ENCODE measurements around the gene MAP3K8.
"Not testable (repeated sequence)": the region's sequence is repeated elsewhere in the genome, so short reads cannot be mapped to it uniquely, and the experiment has no call there.

The MAP3K8 gene

DNA sequence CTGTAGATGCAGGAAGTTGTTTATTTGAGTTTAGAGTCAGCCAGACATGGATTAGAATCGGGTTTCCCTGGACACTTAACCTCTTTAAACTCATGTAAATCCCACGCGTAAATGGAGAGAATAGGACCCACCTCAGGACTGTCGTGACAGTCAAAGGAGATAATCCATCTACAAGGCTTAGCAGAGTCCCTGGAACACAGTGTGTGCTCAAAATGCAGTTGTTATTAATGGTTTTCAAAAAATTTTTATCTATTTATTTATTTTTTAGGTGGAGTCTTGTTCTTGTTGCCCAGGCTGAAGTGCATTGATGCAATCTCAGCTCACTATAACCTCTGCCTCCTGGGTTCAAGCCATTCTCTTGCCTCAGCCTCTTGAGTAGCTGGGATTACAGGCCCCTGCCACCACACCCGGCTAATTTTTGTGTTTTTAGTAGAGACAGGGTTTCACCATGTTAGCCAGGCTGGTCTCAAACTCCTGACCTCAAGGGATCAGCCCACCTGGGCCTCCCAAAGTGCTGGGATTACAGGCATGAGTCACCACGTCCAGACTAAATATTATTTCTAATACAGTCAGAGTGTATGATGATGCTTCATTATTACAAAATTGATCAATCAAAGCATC lies 10.2 kb upstream of the MAP3K8 start:
- DNase-seq: not testable (repeated sequence)

- DNase-seq: no peak
Measured at GRCh38 chr10:30425336-30426075, 8.5 kb upstream of the MAP3K8 start.

- no peak for DNase-seq
Measured at GRCh38 chr10:30430544-30431298, 3.3 kb upstream of the MAP3K8 start.

DNA sequence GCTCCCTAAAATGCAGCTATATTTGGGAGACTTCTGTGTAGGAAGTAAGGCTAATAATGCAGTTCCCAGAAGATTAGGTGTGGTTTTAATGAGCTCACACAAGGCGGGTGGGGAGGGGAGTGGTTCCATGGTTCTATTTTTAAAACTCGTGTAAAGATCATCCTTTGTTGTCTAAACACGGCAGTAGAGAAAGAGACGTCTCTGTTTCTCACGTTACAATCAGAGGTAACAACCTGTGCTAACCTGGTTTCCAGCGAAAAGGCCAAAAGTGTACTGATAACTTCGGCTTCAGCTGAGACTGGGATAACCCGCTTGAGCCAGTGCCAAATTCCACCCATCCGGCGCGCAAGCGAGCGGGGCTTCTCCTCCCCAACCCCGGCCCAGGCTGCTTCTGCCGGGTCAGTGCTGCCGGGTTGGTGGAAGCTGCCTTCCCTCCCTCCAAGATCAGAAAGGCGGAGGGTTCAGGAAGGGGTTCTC lies 2.5 kb upstream of the MAP3K8 start:
- no peak for DNase-seq

- DNase-seq: no peak
Measured at GRCh38 chr10:30432622-30433305, 1.2 kb upstream of the MAP3K8 start.

GRCh38 chr10:30433306-30433729 lies 666 bp upstream of the MAP3K8 start:
- no peak for DNase-seq

- DNase-seq: peak; percentile 39
Measured at GRCh38 chr10:30434273-30435072, 489 bp downstream of the MAP3K8 start.

DNA sequence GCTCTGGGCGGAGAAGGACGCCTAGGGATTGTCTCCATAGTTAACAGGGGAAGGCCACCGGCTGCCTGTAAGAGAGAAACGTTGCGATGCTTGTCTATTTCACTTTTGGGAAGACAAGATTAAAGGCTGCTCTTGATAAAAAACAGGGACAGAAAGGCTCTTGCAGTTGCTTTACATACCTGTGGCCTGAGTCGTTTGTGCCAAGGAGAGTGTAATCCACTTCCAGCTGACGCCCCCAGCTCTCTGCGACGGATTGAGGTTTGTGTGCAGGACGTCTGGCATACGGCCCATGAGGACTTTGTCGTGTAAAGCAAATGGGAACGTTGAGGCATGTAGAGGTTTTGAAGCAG lies 1.1 kb downstream of the MAP3K8 start:
- no peak for DNase-seq

DNA sequence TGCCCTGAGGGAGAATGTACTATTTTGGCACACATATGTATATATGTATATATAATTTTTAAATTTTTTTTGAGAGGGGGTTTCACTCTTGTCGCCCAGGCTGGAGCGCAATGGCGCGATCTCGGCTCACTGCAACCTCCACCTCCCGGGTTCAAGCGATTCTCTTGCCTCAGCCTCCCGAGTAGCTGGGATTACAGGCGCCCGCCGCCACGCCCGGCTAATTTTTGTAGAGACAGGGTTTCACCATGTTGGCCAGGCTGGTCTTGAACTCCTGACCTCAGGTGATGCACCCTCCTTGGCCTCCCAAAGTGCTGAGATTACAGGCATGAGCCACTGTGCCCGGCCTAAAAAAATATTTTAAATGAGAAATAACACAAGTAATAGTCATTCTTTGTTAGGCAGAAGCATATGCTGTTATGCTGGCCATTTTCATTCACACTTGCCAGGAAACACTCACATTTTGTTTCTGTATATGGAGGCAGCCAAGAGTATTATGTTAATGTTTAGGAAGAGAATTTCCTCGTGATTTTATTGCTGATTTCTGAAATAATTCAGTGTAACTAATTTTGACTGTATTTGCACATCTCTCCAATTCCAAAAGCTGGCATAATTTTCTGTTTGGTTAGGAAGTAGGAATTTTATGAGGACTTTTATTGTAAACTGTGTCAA lies 1.6 kb downstream of the MAP3K8 start:
- DNase-seq: not testable (repeated sequence)

DNA sequence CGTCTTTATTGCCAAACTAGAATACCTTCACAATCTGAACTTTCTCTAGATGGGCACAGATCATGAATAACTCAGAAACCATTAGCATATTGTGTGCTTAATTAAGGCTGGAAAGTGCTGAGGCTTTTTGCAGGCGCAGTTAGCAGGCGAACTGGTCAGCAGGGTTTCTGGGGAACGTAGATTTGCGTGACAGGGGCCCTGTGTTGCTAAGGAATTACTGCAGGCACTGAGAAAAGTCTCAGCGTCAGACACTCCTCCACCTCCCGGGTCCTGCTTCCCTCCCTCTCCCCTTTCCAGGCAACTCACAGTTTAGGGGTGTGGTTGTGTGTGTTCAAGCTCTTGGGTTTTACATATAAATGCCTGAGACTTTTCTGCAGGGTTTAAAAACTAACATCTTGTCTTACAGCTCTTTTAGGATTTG lies 2.2 kb downstream of the MAP3K8 start:
- DNase-seq: no peak

DNA sequence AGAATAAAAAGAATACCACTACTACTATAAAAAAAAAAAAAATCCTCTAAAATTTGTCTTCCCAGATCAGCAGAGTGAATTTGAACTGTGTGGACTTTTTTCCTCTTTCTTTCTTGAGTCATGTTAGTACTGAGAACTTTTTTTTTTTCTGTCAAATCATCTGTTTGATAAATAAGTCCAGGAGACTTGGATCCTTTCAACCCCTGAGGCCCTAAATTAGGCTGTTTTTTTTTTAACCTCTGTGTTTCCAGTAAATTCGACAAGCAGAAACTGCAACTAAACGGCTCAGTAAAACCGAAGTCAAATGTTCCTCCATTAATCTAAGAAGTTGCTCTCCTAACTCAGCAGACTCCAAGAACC lies 2.7 kb downstream of the MAP3K8 start:
- DNase-seq: no peak

GRCh38 chr10:30437031-30437841 lies 3.3 kb downstream of the MAP3K8 start:
- DNase-seq: no peak

DNA sequence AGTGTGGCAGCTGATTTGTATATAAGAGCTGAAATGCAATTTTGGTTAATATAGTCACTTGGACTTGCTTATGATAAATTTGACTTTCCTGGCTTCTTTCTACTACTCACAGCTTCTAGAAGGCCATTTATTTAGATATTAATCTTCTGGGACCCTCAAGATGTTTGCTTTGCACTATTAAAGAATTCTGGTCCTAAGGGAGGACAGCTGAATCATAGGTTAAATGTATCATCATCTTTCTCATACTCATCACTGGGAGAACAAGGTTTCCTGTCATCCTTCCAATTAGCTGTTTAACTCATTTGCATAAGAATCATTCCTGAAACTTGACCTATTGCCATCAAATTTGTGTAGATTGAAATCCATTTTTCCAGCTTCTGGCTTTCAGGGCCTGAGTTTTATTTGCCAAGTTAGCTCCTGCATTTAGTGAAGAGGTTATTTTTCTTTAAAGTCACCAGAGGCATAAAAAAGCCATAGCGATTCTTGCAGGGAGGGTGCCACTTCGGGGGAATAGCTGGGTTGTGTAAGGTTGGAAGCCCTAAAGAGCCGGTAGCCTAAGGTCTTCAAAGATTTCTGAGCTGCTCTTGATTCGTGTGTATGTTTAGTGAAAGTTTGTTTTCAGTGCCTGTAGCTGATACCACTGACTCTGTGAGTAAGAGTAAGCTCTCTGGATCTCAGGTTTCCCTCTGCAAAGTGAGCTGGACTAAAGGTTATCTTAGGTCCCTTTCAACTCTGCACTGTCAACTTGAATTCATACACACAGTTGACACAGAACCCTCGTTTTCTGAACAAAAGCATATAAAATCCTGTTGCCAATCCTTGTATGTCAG lies 4.3 kb downstream of the MAP3K8 start:
- DNase-seq: no peak

GRCh38 chr10:30439931-30440330 lies 5.9 kb downstream of the MAP3K8 start:
- DNase-seq: no peak

DNA sequence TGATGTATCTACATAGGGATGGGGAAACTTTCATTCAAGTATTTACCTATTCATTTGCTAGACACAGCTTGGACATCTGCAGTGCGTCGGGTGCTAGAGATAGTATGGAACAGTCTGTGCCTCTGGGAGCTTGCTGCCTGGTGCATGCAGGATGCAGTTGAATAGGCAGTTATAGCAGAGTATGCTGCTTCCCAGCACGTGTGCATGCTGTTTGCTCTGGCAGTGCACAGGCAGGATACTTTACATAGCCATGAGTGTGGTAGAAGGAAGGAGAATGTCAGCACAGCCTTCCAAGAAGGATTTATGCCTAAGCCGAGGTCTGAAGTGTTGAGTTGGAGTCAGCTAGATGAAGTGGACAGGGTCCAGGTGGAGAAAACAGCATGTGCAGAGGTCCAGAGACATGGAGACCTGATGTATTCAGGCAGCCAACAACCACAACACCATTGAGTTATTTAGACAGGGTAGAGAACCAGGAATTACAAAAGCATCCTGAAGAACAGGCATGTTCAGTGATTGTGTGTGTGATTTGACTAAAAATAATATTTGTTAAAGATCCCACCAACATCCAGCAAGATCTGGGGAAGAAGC lies 8.1 kb downstream of the MAP3K8 start:
- DNase-seq: no peak

DNA sequence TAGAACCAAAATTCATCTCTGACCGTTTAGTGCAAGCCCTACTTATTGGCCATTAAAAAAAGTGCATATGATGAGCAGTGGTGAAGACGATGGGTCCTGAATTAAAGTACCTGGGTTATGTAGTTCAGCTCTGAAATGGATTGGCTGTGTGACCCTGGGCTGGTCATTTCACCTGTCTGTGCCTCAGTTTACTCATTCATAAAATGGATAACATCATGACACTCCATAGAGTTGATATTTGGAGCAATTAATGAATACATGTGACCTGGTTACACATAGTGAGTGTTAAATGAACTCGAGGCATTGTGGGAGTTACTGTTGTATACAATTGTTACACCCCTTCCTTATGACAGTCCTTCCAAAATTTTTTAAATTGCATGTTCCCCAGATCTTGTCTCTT lies 9.1 kb downstream of the MAP3K8 start:
- DNase-seq: no peak

GRCh38 chr10:30445711-30446110 lies 11.7 kb downstream of the MAP3K8 start:
- DNase-seq: no peak

- DNase-seq: no peak
Measured at GRCh38 chr10:30447125-30447799, 13.3 kb downstream of the MAP3K8 start.

GRCh38 chr10:30448092-30448491 lies 14.1 kb downstream of the MAP3K8 start:
- DNase-seq: no peak
